Measurements from ENCODE around the gene SNN. TPM values are rescaled to one million over a fixed set of nuclear protein-coding genes. Genes with fewer than 3 reads are reported as not detected.

SNN gene
- total RNA-seq, 4 donors from 2014 or later: 25.9 to 52.2 (median 41.9) TPM

DNA sequence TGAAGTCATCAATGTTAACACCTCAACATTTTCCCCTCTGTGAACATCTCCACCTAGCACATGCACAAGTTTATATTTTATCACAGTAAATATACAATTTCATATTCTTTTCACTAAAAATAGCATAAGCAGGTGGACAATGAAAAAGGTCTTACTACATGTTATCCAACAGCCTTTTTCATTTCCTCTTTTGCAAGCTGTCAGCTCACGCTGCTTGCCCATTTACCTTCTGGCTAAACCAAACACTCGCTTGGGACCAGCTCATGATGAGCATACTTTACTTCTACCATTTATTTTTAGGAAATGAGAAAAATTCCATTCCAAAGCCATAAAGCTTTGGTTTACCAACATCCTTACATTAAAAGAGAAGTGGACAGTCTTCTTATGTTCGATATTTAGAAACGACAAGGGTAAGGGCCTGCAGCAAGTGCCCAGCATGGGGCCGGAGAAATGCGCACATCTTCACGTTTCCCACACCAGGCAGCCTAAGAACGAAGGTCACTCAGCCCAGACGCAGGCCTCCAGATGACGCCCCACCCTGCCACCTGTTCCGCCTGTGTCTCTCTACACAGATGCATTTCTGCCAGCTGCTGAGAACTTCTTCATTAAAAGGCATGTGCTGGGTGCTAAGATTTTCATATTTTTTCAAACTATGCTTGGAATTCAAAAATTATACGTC, 13.9 kb downstream of the SNN start:
- DNase-seq (ENCODE audit: low spot score): no peak
- no peak for ATAC-seq (ENCODE audit: low FRiP score)
- TF ChIP-seq CTCF (IDR thresholded peaks at IDR 0.05): no peak

- DNase-seq (ENCODE audit: low spot score) (no peak), ATAC-seq (ENCODE audit: low FRiP score) (peak; percentile 35)
- TF ChIP-seq CTCF (IDR thresholded peaks at IDR 0.05): no peak
These were observed 14.4 kb downstream of the SNN start for GRCh38 chr16:11682655-11683096.

- DNase-seq (ENCODE audit: low spot score) (no peak), ATAC-seq (ENCODE audit: low FRiP score) (no peak)
- no peak for TF ChIP-seq CTCF (IDR thresholded peaks at IDR 0.05)
These were observed 14.9 kb downstream of the SNN start for GRCh38 chr16:11683145-11683544.

DNA sequence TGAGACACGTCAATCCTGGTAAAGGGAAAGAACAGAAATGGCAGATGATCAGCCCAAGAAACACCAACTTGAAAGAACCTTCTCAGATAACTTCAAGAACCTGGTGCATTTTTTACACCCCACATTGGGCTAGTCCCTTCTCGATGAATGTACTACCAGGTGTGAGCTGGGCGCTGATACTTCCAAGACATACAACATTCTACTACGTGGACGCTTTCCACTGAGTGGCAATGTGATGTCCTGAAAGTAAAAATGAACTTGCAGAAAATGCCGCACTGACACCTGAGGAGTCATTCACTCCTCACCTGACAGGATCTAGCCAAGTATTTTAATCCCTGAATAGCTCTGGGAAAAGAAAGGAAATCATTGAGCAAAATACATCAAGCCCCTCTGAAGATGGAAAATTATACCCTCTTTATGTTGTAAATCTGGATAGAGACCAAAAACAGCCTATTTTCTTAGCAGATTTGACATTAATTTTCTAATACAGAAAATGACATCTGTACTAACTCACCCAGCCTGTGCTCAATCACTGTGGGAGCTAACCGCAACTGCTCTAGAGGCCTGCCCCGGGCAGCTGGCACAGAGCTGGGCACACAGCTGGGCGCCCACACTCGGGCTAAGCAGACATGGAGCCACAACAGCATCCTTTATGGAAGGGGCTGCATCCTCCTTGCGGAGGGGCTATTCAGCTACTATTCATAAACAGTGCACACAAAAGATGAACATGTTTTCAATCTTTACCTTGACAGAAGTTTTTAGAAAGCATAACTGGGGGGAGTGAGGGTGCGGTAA, 16.2 kb downstream of the SNN start:
- ATAC-seq (ENCODE audit: low FRiP score) (no peak), DNase-seq (ENCODE audit: low spot score) (no peak)
- no peak for TF ChIP-seq CTCF (IDR thresholded peaks at IDR 0.05)

GRCh38 chr16:11685844-11686618, 17.8 kb downstream of the SNN start:
- DNase-seq (ENCODE audit: low spot score): no peak
- no peak for ATAC-seq (ENCODE audit: low FRiP score)
- TF ChIP-seq CTCF (IDR thresholded peaks at IDR 0.05): no peak

- no peak for ATAC-seq (ENCODE audit: low FRiP score)
- no peak for DNase-seq (ENCODE audit: low spot score)
- no peak for TF ChIP-seq CTCF (IDR thresholded peaks at IDR 0.05)
These were observed 18.6 kb downstream of the SNN start for GRCh38 chr16:11686713-11687380.
